MV-4-11 (cell line): ENCODE results near the gene PTBP2.
"Not testable (repeated sequence)": the region's sequence is repeated elsewhere in the genome, so short reads cannot be mapped to it uniquely, and the experiment has no call there.

ENCODE experiments used
- DNase-seq: peaks from one replicate; lab custom pipeline; 2025; lab: John Stamatoyannopoulos, UW

PTBP2 gene

GRCh38 chr1:96730574-96731298 lies 9.2 kb downstream of the PTBP2 start:
- DNase-seq = no peak

GRCh38 chr1:96741335-96741734 lies 19.8 kb downstream of the PTBP2 start:
- no peak for DNase-seq

- DNase-seq = no peak
These were observed 25.1 kb downstream of the PTBP2 start for GRCh38 chr1:96746440-96747420.

GRCh38 chr1:96747565-96747964 lies 26.0 kb downstream of the PTBP2 start:
- DNase-seq = no peak

GRCh38 chr1:96748078-96748477 lies 26.5 kb downstream of the PTBP2 start:
- DNase-seq = no peak

- no peak for DNase-seq
These were observed 28.0 kb downstream of the PTBP2 start for GRCh38 chr1:96749618-96750017.

GRCh38 chr1:96752394-96752793 lies 30.8 kb downstream of the PTBP2 start:
- no peak for DNase-seq

- no peak for DNase-seq
These were observed 35.2 kb downstream of the PTBP2 start for GRCh38 chr1:96756789-96757188.

GRCh38 chr1:96762586-96762985 lies 41.0 kb downstream of the PTBP2 start:
- DNase-seq = not testable (repeated sequence)

- DNase-seq = no peak
These were observed 41.9 kb downstream of the PTBP2 start for GRCh38 chr1:96763514-96763913.

GRCh38 chr1:96764469-96764868 lies 42.9 kb downstream of the PTBP2 start:
- DNase-seq = no peak

GRCh38 chr1:96771847-96772246 lies 50.3 kb downstream of the PTBP2 start:
- DNase-seq = no peak

- no peak for DNase-seq
These were observed 50.8 kb downstream of the PTBP2 start for GRCh38 chr1:96772349-96772748.

- no peak for DNase-seq
These were observed 51.4 kb downstream of the PTBP2 start for GRCh38 chr1:96772972-96773371.

- DNase-seq = no peak
These were observed 60.6 kb downstream of the PTBP2 start for GRCh38 chr1:96782206-96782605.

GRCh38 chr1:96782856-96783255 lies 61.3 kb downstream of the PTBP2 start:
- DNase-seq = no peak

- no peak for DNase-seq
These were observed 69.0 kb downstream of the PTBP2 start for GRCh38 chr1:96790599-96790998.

GRCh38 chr1:96792220-96792619 lies 70.6 kb downstream of the PTBP2 start:
- no peak for DNase-seq

- not testable (repeated sequence) for DNase-seq
These were observed 80.1 kb downstream of the PTBP2 start for GRCh38 chr1:96801696-96802095.

- DNase-seq = no peak
These were observed 83.1 kb downstream of the PTBP2 start for GRCh38 chr1:96804648-96805047.

- DNase-seq = peak; percentile 14
These were observed 86.6 kb downstream of the PTBP2 start for GRCh38 chr1:96808191-96808590.

- no peak for DNase-seq
These were observed 94.3 kb downstream of the PTBP2 start for GRCh38 chr1:96815914-96816313.

- DNase-seq = no peak
These were observed 98.5 kb downstream of the PTBP2 start for GRCh38 chr1:96820107-96820506.
